Naive thymus-derived CD4-positive, alpha-beta T cell (primary cell): ENCODE data around the gene EIF4B. TPM values are rescaled to one million over a fixed set of nuclear protein-coding genes. Genes with fewer than 3 reads are reported as not detected.
"Not testable (repeated sequence)": the region's sequence is repeated elsewhere in the genome, so short reads cannot be mapped to it uniquely, and the experiment has no call there.

Experiments used
- ATAC-seq: fragments of 150-1000 bp; cut with Tn5 transposase; 2 replicates; pipeline ENCODE4 v1.10.0; 2021; ENCODE audit warnings: mild to moderate bottlenecking, moderate library complexity
- CTCF ChIA-PET: fragments of 350-600 bp; sonication (Branson Sonifier 250); formaldehyde crosslinking; loops from one replicate; lab custom pipeline; 2021; ENCODE audit warnings: antibody characterized with exemption; lab: Charles Lee
- POLR2A ChIA-PET: fragments of 350-600 bp; sonication (Branson Sonifier 250); formaldehyde crosslinking; loops from one replicate; lab custom pipeline; 2021; ENCODE audit warnings: antibody characterized with exemption, inconsistent platforms; lab: Charles Lee
- DNase-seq, 9 donors: peaks; one replicate each; pipeline versions ENCODE4 v3.0.0 to v3.0.0-alpha.2; 2020 to 2022; ENCODE audit warnings: mixed read lengths in 1 of 9
- H3K27ac ChIP-seq: one replicate; pipeline ENCODE4 v1.7.0; 2013; ENCODE audit warnings: mild to moderate bottlenecking, low read depth, low read length, moderate library complexity
- H3K27me3 ChIP-seq, 2 donors: one replicate each; pipeline ENCODE4 v1.7.0; 2013; ENCODE audit warnings: low read length in 2 of 2, mild to moderate bottlenecking in 2 of 2, moderate library complexity in 2 of 2; ENCODE audit not compliant: control insufficient read depth in 2 of 2, insufficient read depth in 2 of 2
- H3K36me3 ChIP-seq, 3 experiments: 1 replicate in 2 of 3; 2 replicates in 1 of 3; pipeline ENCODE4 v1.7.0; 2013; ENCODE audit warnings: low read length in 3 of 3, mild to moderate bottlenecking in 3 of 3, moderate library complexity in 1 of 3; ENCODE audit not compliant: insufficient read depth in 3 of 3, control insufficient read depth in 2 of 3
- H3K4me1 ChIP-seq, 2 donors: one replicate each; pipeline ENCODE4 v1.7.0; 2013; ENCODE audit warnings: low read length in 2 of 2, mild to moderate bottlenecking in 2 of 2, moderate library complexity in 1 of 2; ENCODE audit not compliant: control insufficient read depth in 2 of 2, insufficient read depth in 2 of 2
- H3K4me3 ChIP-seq: 2 replicates; pipeline ENCODE4 v1.7.0; 2013; ENCODE audit warnings: mild to moderate bottlenecking, low read length
- H3K9me3 ChIP-seq, 3 experiments: 1 replicate in 2 of 3; 2 replicates in 1 of 3; pipeline ENCODE4 v1.7.0; 2013; ENCODE audit warnings: low read length in 3 of 3; ENCODE audit not compliant: control insufficient read depth in 2 of 3
- H3K27ac Mint-ChIP-seq, 9 donors: one replicate each; pipeline ENCODE4 v1.8.0; 2020 to 2022; ENCODE audit warnings: mixed read lengths in 9 of 9, mild to moderate bottlenecking in 8 of 9, moderate library complexity in 5 of 9, inconsistent platforms in 2 of 9
- H3K27me3 Mint-ChIP-seq, 5 donors: one replicate each; pipeline ENCODE4 v1.8.0; 2021 to 2022; ENCODE audit warnings: mixed read lengths in 5 of 5, mild to moderate bottlenecking in 1 of 5
- H3K36me3 Mint-ChIP-seq, 5 donors: one replicate each; pipeline ENCODE4 v1.8.0; 2020 to 2022; ENCODE audit warnings: mixed read lengths in 5 of 5, mild to moderate bottlenecking in 3 of 5, inconsistent platforms in 1 of 5
- H3K4me1 Mint-ChIP-seq, 7 donors: one replicate each; pipeline ENCODE4 v1.8.0; 2020 to 2022; ENCODE audit warnings: mixed read lengths in 7 of 7, mild to moderate bottlenecking in 3 of 7, inconsistent platforms in 1 of 7
- H3K4me3 Mint-ChIP-seq, 10 donors: one replicate each; pipeline ENCODE4 v1.8.0; 2020 to 2022; ENCODE audit warnings: mild to moderate bottlenecking in 10 of 10, mixed read lengths in 10 of 10, moderate library complexity in 6 of 10, inconsistent platforms in 2 of 10
- H3K9me3 Mint-ChIP-seq, 11 donors: one replicate each; pipeline ENCODE4 v1.8.0; 2020 to 2022; ENCODE audit warnings: mixed read lengths in 11 of 11, mild to moderate bottlenecking in 4 of 11, inconsistent platforms in 1 of 11, moderate library complexity in 1 of 11
- intact Hi-C, 2 donors: fragments of 100-400 bp; cut with micrococcal nuclease; formaldehyde crosslinking; loops; one replicate each; pipeline ENCODE4 v1.15.1; 2023
- polyA plus RNA-seq, 2 donors: library from polyadenylated mRNA; unstranded; fragments of 300-500 nt; fragmentation: Illumina TruSeq; gene quantifications; one replicate each; pipeline ENCODE4 v1.2.3, GENCODE V29; 2021
- total RNA-seq, 6 experiments: library from RNA in 5 of 6; stranded (reverse) in 5 of 6; gene quantifications; 1 replicate in 5 of 6; 2 replicates in 1 of 6; pipeline ENCODE4 v1.2.3 and lab custom pipeline; 2021 to 2026

Gene EIF4B
- total and polyA plus RNA-seq, 7 experiments from 2014 or later: 134 to 919 (median 613) TPM

DNA sequence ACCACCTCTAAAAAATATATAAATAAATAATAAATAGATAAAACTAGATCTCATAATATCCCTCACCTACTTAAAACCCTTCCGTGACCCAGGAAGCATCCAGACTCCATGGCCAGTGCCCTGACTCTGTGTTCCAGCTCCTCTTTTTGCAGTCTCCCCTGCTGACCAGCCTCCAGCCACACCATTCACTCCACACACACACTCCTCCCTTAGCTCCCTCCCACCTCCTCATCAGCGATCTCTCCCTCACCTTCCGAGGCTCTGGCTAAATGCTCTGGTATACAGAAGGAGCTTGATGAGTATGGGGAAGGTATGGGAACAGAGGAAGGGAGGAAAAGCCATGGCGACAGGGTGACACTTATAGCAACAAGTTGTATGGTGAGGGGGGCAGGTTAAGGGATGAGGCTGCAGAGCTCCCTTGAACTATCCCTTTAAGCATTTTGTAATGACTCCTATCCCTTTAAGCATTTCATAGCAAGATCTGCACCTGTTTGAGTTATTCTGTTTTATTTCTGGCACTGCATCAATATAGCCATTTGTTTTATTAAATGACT, 26.1 kb upstream of the EIF4B start:
- no peaks in the 10 kb centered on the region for H3K27me3 ChIP-seq
- ATAC-seq: no peak
- no peaks in the 10 kb centered on the region for H3K9me3 ChIP-seq
- Mint-ChIP-seq H3K4me3 (no peak overlapping the region), H3K27ac (no peak overlapping the region), H3K36me3 (no peaks in the 10 kb centered on the region), H3K4me1 (peaks cover 0 to 7% (median 0%) of the 10 kb centered on the region in 7 donors), H3K27me3 (peaks cover 23 to 45% (median 26%) of the 10 kb centered on the region in 5 donors), H3K9me3 (no peaks in the 10 kb centered on the region)
- H3K4me1 ChIP-seq: no peaks in the 10 kb centered on the region
- POLR2A ChIA-PET: interaction anchor here (0.7 to 2.4 kb wide), 2 partner anchors 35 to 95 kb away, joined by 3 to 18 read pairs; no protein-coding TSS in a partner anchor
- no peak overlapping the region for H3K27ac ChIP-seq
- no peak overlapping the region for H3K4me3 ChIP-seq
- H3K36me3 ChIP-seq: no peaks in the 10 kb centered on the region
- CTCF ChIA-PET: interaction anchor here (0.5 to 11.4 kb wide), 29 partner anchors 9 to 818 kb away, joined by 3 to 297 read pairs (median 5); partner anchors contain the start of gene KRT74
- intact Hi-C loops: loop anchor here (2.0 to 5.0 kb wide), 3 partner anchors 23 to 823 kb away; no protein-coding TSS in a partner anchor
- DNase-seq: no peak

DNA sequence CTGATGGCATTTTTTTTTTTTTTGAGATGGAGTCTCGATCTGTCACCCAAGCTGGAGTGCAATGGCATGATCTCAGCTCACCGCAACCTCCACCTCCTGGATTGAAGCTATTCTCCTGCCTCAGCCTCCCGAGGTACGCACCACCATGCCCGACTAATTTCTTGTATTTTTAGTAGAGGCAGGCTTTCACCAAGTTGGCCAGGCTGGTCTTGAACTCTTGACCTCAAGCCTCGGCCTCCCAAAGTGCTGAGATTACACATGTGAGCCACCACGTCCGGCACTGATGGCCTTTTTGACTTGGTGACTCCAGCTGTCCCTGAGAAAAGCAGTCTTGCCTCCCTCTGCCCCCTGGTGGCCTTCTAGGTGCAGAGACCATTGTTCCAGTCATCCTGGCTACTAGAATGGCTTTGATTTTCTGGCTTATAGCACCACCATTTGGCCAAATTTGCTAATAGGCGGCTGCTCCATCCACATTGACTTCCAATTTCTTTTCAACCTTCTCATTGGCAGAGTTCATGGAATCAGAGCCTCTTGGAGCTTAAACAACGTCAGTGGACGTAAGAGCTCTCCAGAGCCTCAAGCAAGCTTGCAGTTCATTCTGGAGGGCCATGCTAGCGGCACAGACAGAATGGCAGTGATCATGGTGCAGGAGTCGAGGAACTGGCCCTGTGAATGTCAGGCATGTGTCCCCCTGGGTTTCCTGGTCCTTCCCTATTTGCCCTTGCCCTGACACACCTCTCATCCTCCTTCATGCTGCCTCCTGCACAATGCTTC, 25.4 kb upstream of the EIF4B start:
- Histone ChIP-seq H3K4me3 (no peak overlapping the region), H3K27ac (no peak overlapping the region), H3K36me3 (no peaks in the 10 kb centered on the region), H3K27me3 (no peaks in the 10 kb centered on the region), H3K4me1 (no peaks in the 10 kb centered on the region), H3K9me3 (no peaks in the 10 kb centered on the region)
- Mint-ChIP-seq H3K36me3 (no peaks in the 10 kb centered on the region), H3K9me3 (no peaks in the 10 kb centered on the region), H3K4me1 (peaks cover 0 to 7% (median 0%) of the 10 kb centered on the region in 7 donors), H3K27ac (peak overlapping the region in 1 of 9 donors; percentile 17), H3K27me3 (peaks cover 23 to 45% (median 26%) of the 10 kb centered on the region in 5 donors), H3K4me3 (no peak overlapping the region)
- ChIA-PET POLR2A (interaction anchor here (0.6 to 2.4 kb wide), 2 partner anchors 96 to 366 kb away, joined by 3 to 18 read pairs; no protein-coding TSS in a partner anchor), CTCF (interaction anchor here (0.6 to 11.4 kb wide), 29 partner anchors 9 to 818 kb away, joined by 3 to 297 read pairs (median 4); partner anchors contain the start of gene KRT74)
- DNase-seq (peak; percentile 53 to 85 (median 79)), ATAC-seq (peak; percentile 98)
- intact Hi-C loops: loop anchor here (1.0 to 5.0 kb wide), 9 partner anchors 24 to 825 kb away; partner anchors contain the start of gene EIF4B (in 1 of the 2)

DNA sequence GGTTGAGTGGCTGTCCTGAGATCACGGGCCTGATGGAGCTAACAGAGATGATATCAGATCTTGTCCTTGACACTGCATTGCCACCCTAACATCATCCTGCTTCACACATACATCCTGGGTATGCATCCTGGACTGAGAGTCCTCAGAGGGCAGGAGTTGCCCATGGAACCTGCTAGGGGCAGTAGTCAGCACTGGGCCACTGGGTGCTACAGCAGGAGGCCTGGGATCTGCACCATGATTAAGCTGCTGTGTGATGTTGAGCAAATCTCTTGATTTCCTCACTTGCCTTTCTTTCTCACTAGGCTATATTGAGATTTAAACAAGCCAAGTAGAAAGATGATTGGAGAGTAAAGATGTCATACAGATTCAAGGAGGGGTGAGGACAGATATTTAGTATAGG, 22.1 kb upstream of the EIF4B start:
- DNase-seq (no peak), ATAC-seq (no peak)
- H3K27ac Mint-ChIP-seq: no peak overlapping the region
- H3K4me3 Mint-ChIP-seq: no peak overlapping the region
- ChIA-PET POLR2A (no interaction called here), CTCF (interaction anchor here (0.6 to 11.4 kb wide), 5 partner anchors 92 to 824 kb away, joined by 3 to 297 read pairs (median 3); no protein-coding TSS in a partner anchor)
- intact Hi-C loops: loop anchor here in 1 of 2 donors (5.0 kb wide), 1 partner anchor 827 kb away; no protein-coding TSS in a partner anchor
- H3K27me3 ChIP-seq: no peaks in the 10 kb centered on the region
- H3K27ac ChIP-seq: no peak overlapping the region
- H3K4me1 ChIP-seq: no peaks in the 10 kb centered on the region
- H3K36me3 Mint-ChIP-seq: no peaks in the 10 kb centered on the region
- no peaks in the 10 kb centered on the region for H3K36me3 ChIP-seq
- H3K27me3 Mint-ChIP-seq: peaks cover 10 to 14% (median 13%) of the 10 kb centered on the region in 5 donors
- peaks cover 0 to 6% (median 0%) of the 10 kb centered on the region in 7 donors for H3K4me1 Mint-ChIP-seq
- no peak overlapping the region for H3K4me3 ChIP-seq
- H3K9me3 Mint-ChIP-seq: no peaks in the 10 kb centered on the region
- H3K9me3 ChIP-seq: no peaks in the 10 kb centered on the region

DNA sequence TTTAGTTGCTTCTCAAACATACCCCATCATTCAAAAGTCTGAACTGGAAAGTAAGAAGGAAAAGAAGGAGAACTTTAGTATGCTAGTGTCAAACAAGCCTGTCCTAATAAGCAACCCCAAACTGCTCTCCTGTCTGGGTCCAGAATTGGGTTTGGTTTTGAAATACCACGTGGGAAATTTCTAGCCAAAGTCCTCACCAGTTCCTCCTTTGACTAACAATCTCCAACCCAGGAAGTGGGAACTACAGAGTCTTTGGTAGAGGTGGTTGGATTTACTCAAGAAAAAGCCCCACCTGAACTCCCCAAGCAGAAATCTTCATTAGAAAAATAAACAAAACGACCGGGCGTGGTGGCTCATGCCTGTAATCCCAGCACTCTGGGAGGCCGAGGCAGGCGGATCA, 17.4 kb upstream of the EIF4B start:
- no peaks in the 10 kb centered on the region for H3K9me3 ChIP-seq
- H3K36me3 Mint-ChIP-seq: no peaks in the 10 kb centered on the region
- H3K4me3 ChIP-seq: no peak overlapping the region
- DNase-seq (no peak), ATAC-seq (no peak)
- peaks cover 0 to 2% (median 0%) of the 10 kb centered on the region in 5 donors for H3K27me3 Mint-ChIP-seq
- no peaks in the 10 kb centered on the region for H3K4me1 ChIP-seq
- H3K27ac Mint-ChIP-seq: no peak overlapping the region
- H3K27me3 ChIP-seq: no peaks in the 10 kb centered on the region
- ChIA-PET POLR2A (no interaction called here), CTCF (interaction anchor here (0.8 kb wide), 1 partner anchor 104 kb away, joined by 3 read pairs; no protein-coding TSS in a partner anchor)
- intact Hi-C loops: no loop called here
- H3K9me3 Mint-ChIP-seq: no peaks in the 10 kb centered on the region
- H3K36me3 ChIP-seq: no peaks in the 10 kb centered on the region
- no peak overlapping the region for H3K27ac ChIP-seq
- no peaks in the 10 kb centered on the region for H3K4me1 Mint-ChIP-seq
- H3K4me3 Mint-ChIP-seq: no peak overlapping the region

DNA sequence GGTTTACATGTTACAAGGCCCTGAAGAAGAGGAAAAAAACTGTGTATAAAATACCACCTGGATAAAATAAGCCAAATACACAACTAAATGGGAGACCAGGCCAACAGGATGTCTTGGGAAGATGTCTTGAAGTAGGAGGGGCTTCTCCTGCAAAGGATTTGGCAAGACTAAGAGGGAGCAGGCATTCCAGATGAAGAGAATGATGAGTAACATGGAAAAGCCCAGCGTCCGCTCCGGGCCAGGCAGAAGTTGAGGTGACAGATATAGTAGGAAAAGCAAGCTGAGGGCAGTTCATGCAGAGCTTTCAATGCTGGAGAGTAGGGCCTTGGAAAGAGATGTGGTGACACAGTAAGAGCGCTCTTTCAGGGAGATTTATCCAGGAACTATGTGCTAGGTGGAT, 16.1 kb upstream of the EIF4B start:
- H3K4me1 Mint-ChIP-seq: no peaks in the 10 kb centered on the region
- DNase-seq (no peak), ATAC-seq (no peak)
- Histone ChIP-seq H3K9me3 (no peaks in the 10 kb centered on the region), H3K27me3 (no peaks in the 10 kb centered on the region), H3K4me1 (no peaks in the 10 kb centered on the region), H3K36me3 (no peaks in the 10 kb centered on the region), H3K27ac (no peak overlapping the region), H3K4me3 (no peak overlapping the region)
- no peaks in the 10 kb centered on the region for H3K27me3 Mint-ChIP-seq
- no peaks in the 10 kb centered on the region for H3K36me3 Mint-ChIP-seq
- H3K27ac Mint-ChIP-seq: peak overlapping the region in 1 of 9 donors; percentile 74
- POLR2A ChIA-PET: no interaction called here
- H3K4me3 Mint-ChIP-seq: no peak overlapping the region
- intact Hi-C loops: no loop called here
- CTCF ChIA-PET: no interaction called here
- no peaks in the 10 kb centered on the region for H3K9me3 Mint-ChIP-seq

DNA sequence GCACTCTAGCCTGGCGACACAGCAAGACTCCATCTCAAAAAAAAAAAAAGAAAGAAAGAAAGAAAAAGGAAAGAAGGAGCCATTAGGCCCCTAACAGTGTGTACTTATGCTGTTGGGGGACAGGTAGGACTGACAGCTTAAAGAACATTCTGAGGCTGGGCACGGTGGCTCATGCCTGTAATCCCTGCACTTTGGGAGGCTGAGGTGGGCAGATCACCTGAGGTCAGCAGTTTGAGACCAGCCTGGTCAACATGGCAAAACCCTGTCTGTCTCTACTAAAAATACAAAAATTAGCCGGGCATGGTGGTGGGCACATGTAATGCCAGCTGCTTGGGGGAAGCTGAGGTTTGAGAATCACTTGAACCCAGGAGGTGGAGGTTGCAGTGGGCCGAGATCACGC, 14.0 kb upstream of the EIF4B start:
- H3K4me3 Mint-ChIP-seq, intact Hi-C loops, H3K4me3 ChIP-seq, H3K36me3 ChIP-seq, ATAC-seq, H3K9me3 ChIP-seq, H3K36me3 Mint-ChIP-seq, H3K9me3 Mint-ChIP-seq, H3K4me1 Mint-ChIP-seq, H3K27ac Mint-ChIP-seq, H3K27me3 Mint-ChIP-seq, H3K27ac ChIP-seq, DNase-seq, H3K4me1 ChIP-seq, H3K27me3 ChIP-seq: not testable (repeated sequence)
- ChIA-PET CTCF (interaction anchor here (0.6 to 1.6 kb wide), 4 partner anchors 11 to 1236 kb away, joined by 4 to 8 read pairs (median 6); no protein-coding TSS in a partner anchor), POLR2A (interaction anchor here (0.9 kb wide), 1 partner anchor 14 kb away, joined by 4 read pairs; the partner anchor contains the start of gene EIF4B)
